ENCODE results near the gene HLA-DMA. TPM values are rescaled to one million over a fixed set of nuclear protein-coding genes. Genes with fewer than 3 reads are reported as not detected.

Gene HLA-DMA
- polyA plus RNA-seq (2011; rRNA removed) (7.1 and 8.2 TPM in 2 replicates), polyA minus RNA-seq (2011; rRNA and poly(A)+ RNA removed) (4.5 TPM in 2 replicates)

GRCh38 chr6:32952817-32953739, at the start of gene HLA-DMA:
HLA-DMA (minus strand) TSS chr6:32953097; CDS start chr6:32953036, 61 bp downstream.
- H3K9me3 ChIP-seq (ENCODE audit: control insufficient read depth, insufficient read depth, low read length): no peaks in the 10 kb centered on the region
- no peak within 1 kb of the TSS for H3K27ac ChIP-seq (ENCODE audit: low read depth, low read length)
- no peaks in the 10 kb centered on the region for H3K27me3 ChIP-seq (ENCODE audit: control insufficient read depth, insufficient read depth, low read length)
- H3K4me3 ChIP-seq (ENCODE audit: low read depth, low read length): peak within 1 kb of the TSS; percentile 29
- ChIA-PET POLR2A (interaction anchor here (1.0 to 3.8 kb wide), 2 partner anchors 10 to 18 kb away, joined by 3 to 85 read pairs; no protein-coding TSS in a partner anchor), CTCF (interaction anchor here (0.6 to 7.0 kb wide), 40 partner anchors 9 to 317 kb away, joined by 3 to 144 read pairs (median 5); partner anchors contain the start of gene TAP2)
- peak; percentile 82 for TF ChIP-seq CTCF (IDR thresholded peaks at IDR 0.05; ENCODE audit: low read depth, low read length)
- peak; percentile 80 for DNase-seq (ENCODE audit: low read depth, low spot score)

- Histone ChIP-seq H3K27me3 (ENCODE audit: control insufficient read depth, insufficient read depth, low read length) (peaks cover 30% of the 10 kb centered on the region), H3K9me3 (ENCODE audit: control insufficient read depth, insufficient read depth, low read length) (no peaks in the 10 kb centered on the region), H3K27ac (ENCODE audit: low read depth, low read length) (no peak overlapping the region), H3K4me3 (ENCODE audit: low read depth, low read length) (no peak overlapping the region)
- ChIA-PET POLR2A (no interaction called here), CTCF (no interaction called here)
- TF ChIP-seq CTCF (IDR thresholded peaks at IDR 0.05; ENCODE audit: low read depth, low read length): no peak
- no peak for DNase-seq (ENCODE audit: low read depth, low spot score)
Observed at GRCh38 chr6:33001685-33002084, 48.8 kb upstream of the HLA-DMA start.

DNA sequence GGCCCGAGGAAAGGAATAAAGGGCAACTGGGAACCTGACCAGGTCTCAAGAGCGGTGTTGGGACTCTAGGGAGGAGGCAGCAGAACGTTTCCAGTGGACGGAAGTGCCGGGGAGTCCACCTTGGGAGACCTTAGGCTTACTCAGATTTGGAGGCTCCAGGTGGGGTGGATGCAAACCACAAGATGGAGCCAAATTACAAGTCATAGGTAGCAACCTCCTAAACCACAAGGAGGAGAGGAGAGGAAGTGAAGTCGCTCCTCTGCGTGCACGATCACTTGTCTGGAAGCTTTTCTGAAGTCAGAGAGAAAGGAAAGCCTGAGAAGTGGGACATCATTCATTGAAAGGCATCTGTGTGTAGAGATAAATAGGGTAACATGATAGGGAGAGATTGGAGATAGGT, 47.2 kb upstream of the HLA-DMA start:
- Histone ChIP-seq H3K27me3 (ENCODE audit: control insufficient read depth, insufficient read depth, low read length) (peaks cover 35% of the 10 kb centered on the region), H3K4me3 (ENCODE audit: low read depth, low read length) (no peak overlapping the region), H3K27ac (ENCODE audit: low read depth, low read length) (no peak overlapping the region), H3K9me3 (ENCODE audit: control insufficient read depth, insufficient read depth, low read length) (no peaks in the 10 kb centered on the region)
- CTCF ChIA-PET: interaction anchor here (2.3 kb wide), 1 partner anchor 15 kb away, joined by 8 read pairs; no protein-coding TSS in a partner anchor
- DNase-seq (ENCODE audit: low read depth, low spot score): no peak
- TF ChIP-seq CTCF (IDR thresholded peaks at IDR 0.05; ENCODE audit: low read depth, low read length): no peak
- POLR2A ChIA-PET: no interaction called here

- Histone ChIP-seq H3K27me3 (ENCODE audit: control insufficient read depth, insufficient read depth, low read length) (peaks cover 21% of the 10 kb centered on the region), H3K27ac (ENCODE audit: low read depth, low read length) (no peak overlapping the region), H3K9me3 (ENCODE audit: control insufficient read depth, insufficient read depth, low read length) (no peaks in the 10 kb centered on the region), H3K4me3 (ENCODE audit: low read depth, low read length) (no peak overlapping the region)
- no peak for TF ChIP-seq CTCF (IDR thresholded peaks at IDR 0.05; ENCODE audit: low read depth, low read length)
- DNase-seq (ENCODE audit: low read depth, low spot score): no peak
- POLR2A ChIA-PET: no interaction called here
- CTCF ChIA-PET: interaction anchor here (1.8 to 3.0 kb wide), 2 partner anchors 11 to 62 kb away, joined by 4 to 9 read pairs; no protein-coding TSS in a partner anchor
Observed at GRCh38 chr6:32995448-32995847, 42.6 kb upstream of the HLA-DMA start.

Data from AG04450 (cell line).